Activated CD8-positive, alpha-beta T cell treated with anti-CD3 and anti-CD28 coated beads, Interleukin-2, amount 10 ng/mL, durations not matched to agents 7 days and 5 days (primary cell): ENCODE measurements around the gene ANXA8. TPM values are rescaled to one million over a fixed set of nuclear protein-coding genes. Genes with fewer than 3 reads are reported as not detected.

ENCODE experiments used
- total RNA-seq, 2 experiments: library from RNA; stranded (reverse); gene quantifications; one replicate each; pipeline ENCODE4 v1.2.3, GENCODE V29; 2021

Gene ANXA8
- total RNA-seq, 2 experiments from 2014 or later: not detected

Other genes with a start within 250 kb of the ANXA8 start
- gene GDF10, start 183.9 kb downstream of the ANXA8 start, total RNA-seq: not detected
- not detected for gene GDF2, start 161.7 kb downstream of the ANXA8 start, total RNA-seq
- gene RBP3, start 135.8 kb downstream of the ANXA8 start, total RNA-seq: not detected
- not detected for gene ZNF488, start 99.8 kb downstream of the ANXA8 start, total RNA-seq
- gene FAM25G, start 7.6 kb upstream of the ANXA8 start, total RNA-seq: not detected
- gene AGAP9, start 39.5 kb upstream of the ANXA8 start, total RNA-seq: 1 to 10 TPM; 2.7 to 2.8 TPM